NCI-H748 treated with DMSO at 0.1 percent for 48 hours (cell line): ENCODE results near the gene RNF227.
"Not testable (repeated sequence)": the region's sequence is repeated elsewhere in the genome, so short reads cannot be mapped to it uniquely, and the experiment has no call there.

Experiments
- DNase-seq: peaks from one replicate; lab custom pipeline; 2025; lab: John Stamatoyannopoulos, UW

RNF227 gene

GRCh38 chr17:7864384-7864783, 51.7 kb downstream of the RNF227 start:
- DNase-seq = not testable (repeated sequence)
